Loucy (cell line): Measurements from ENCODE around the gene ORC4.

Experiments
- H2AFZ ChIP-seq: fragments of 200-600 bp; sonication (generic); 2 replicates; pipeline ENCODE4 v1.6.0; 2016; ENCODE audit warnings: antibody characterized with exemption, mild to moderate bottlenecking, low read length, moderate library complexity
- H3F3A ChIP-seq: fragments of 200-600 bp; 2 replicates; pipeline ENCODE4 v1.6.0; 2016; ENCODE audit warnings: antibody characterized with exemption, low read depth, mild to moderate bottlenecking
- H3K27me3 ChIP-seq: fragments of 200-600 bp; sonication (generic); 2 replicates; pipeline ENCODE4 v1.6.1; 2014; ENCODE audit warnings: low read length, mild to moderate bottlenecking; ENCODE audit not compliant: insufficient read depth, poor library complexity, severe bottlenecking
- H3K36me3 ChIP-seq: fragments of 200-600 bp; sonication (generic); 2 replicates; pipeline ENCODE4 v1.6.1; 2016; ENCODE audit warnings: low read length; ENCODE audit not compliant: insufficient read depth
- H3K4me1 ChIP-seq: fragments of 200-600 bp; sonication (generic); 2 replicates; pipeline ENCODE4 v1.5.1; 2014; ENCODE audit warnings: low read length, mild to moderate bottlenecking; ENCODE audit not compliant: insufficient read depth, poor library complexity, severe bottlenecking
- H3K4me2 ChIP-seq: fragments of 200-600 bp; sonication (generic); 2 replicates; pipeline ENCODE4 v1.6.0; 2014; ENCODE audit warnings: antibody characterized with exemption, low read length, low read depth, mild to moderate bottlenecking; ENCODE audit not compliant: poor library complexity, severe bottlenecking
- H3K4me3 ChIP-seq: fragments of 200-600 bp; sonication (generic); 2 replicates; pipeline ENCODE4 v1.5.1; 2014; ENCODE audit warnings: low read length, mild to moderate bottlenecking, mixed read lengths; ENCODE audit not compliant: poor library complexity, severe bottlenecking
- H3K79me2 ChIP-seq: fragments of 200-600 bp; sonication (generic); 2 replicates; pipeline ENCODE4 v1.6.1; 2014; ENCODE audit warnings: low read length; ENCODE audit not compliant: insufficient read depth
- H3K9ac ChIP-seq: fragments of 200-600 bp; sonication (generic); 2 replicates; pipeline ENCODE4 v1.6.0; 2014; ENCODE audit warnings: mild to moderate bottlenecking, low read depth, low read length, moderate library complexity; ENCODE audit not compliant: poor library complexity, severe bottlenecking
- H3K9me2 ChIP-seq: fragments of 200-600 bp; sonication (generic); replicated peaks from 2 replicates; pipeline ENCODE4 v1.6.1; 2016; ENCODE audit warnings: low read depth, low read length, mixed read lengths
- H3K9me3 ChIP-seq: fragments of 200-600 bp; sonication (generic); 2 replicates; pipeline ENCODE4 v1.6.1; 2014; ENCODE audit warnings: mild to moderate bottlenecking, antibody characterized with exemption, low read length, low read depth; ENCODE audit not compliant: insufficient read depth
- H4K20me1 ChIP-seq: fragments of 200-600 bp; sonication (generic); 2 replicates; pipeline ENCODE4 v1.6.0; 2014; ENCODE audit warnings: antibody characterized with exemption, low read length, mild to moderate bottlenecking; ENCODE audit not compliant: insufficient read depth, poor library complexity, severe bottlenecking
- EZH2phosphoT487 ChIP-seq: fragments of 200-600 bp; IDR thresholded peaks from 2 replicates; pipeline ENCODE4 v1.6.1; 2018; ENCODE audit warnings: antibody characterized with exemption, mild to moderate bottlenecking, moderate library complexity, borderline replicate concordance
- TF ChIP-seq, protein P1 (sequence below): fragments of 200-600 bp; sonication (generic); conservative IDR thresholded peaks from 2 replicates; pipeline ENCODE4 v1.5.1; 2014; ENCODE audit warnings: mild to moderate bottlenecking, antibody characterized with exemption, low read length

Gene ORC4

DNA sequence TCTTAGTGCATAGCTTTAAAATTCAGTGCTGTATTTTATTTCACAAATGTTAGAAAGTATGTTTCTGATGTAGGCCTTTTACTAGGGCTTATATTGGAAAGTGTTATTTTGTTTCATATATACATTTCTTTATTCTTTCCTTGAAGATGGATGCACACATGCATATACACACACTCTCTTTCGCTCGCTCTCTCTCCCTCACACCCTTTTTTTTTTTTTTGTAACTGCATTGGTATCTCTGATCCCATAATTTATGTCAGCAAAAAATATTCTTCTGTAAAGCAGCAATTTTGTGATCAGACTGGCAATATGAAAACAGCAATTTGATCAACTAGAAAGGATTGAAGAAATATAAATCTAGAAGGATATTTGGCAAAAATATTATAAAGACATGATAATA lies 2.3 kb upstream of the ORC4 start:
- Histone ChIP-seq H3K9me3 (no peaks in the 10 kb centered on the region), H3K79me2 (peaks cover 79% of the 10 kb centered on the region), H3K27me3 (no peaks in the 10 kb centered on the region), H3K36me3 (no peaks in the 10 kb centered on the region), H4K20me1 (peaks cover 71% of the 10 kb centered on the region), H3F3A (peaks cover 5% of the 10 kb centered on the region; the same call in 1 of the 2 replicates), H3K4me1 (peaks cover 66% of the 10 kb centered on the region), H3K4me3 (peak overlapping the region; percentile 88), H3K4me2 (peak overlapping the region; percentile 95), H2AFZ (no peak overlapping the region), H3K9ac (peak overlapping the region; percentile 84), H3K9me2 (no peaks in the 10 kb centered on the region)
- TF ChIP-seq, protein P1, sequence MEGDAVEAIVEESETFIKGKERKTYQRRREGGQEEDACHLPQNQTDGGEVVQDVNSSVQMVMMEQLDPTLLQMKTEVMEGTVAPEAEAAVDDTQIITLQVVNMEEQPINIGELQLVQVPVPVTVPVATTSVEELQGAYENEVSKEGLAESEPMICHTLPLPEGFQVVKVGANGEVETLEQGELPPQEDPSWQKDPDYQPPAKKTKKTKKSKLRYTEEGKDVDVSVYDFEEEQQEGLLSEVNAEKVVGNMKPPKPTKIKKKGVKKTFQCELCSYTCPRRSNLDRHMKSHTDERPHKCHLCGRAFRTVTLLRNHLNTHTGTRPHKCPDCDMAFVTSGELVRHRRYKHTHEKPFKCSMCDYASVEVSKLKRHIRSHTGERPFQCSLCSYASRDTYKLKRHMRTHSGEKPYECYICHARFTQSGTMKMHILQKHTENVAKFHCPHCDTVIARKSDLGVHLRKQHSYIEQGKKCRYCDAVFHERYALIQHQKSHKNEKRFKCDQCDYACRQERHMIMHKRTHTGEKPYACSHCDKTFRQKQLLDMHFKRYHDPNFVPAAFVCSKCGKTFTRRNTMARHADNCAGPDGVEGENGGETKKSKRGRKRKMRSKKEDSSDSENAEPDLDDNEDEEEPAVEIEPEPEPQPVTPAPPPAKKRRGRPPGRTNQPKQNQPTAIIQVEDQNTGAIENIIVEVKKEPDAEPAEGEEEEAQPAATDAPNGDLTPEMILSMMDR, result no peak
- TF ChIP-seq EZH2phosphoT487, result no peak

DNA sequence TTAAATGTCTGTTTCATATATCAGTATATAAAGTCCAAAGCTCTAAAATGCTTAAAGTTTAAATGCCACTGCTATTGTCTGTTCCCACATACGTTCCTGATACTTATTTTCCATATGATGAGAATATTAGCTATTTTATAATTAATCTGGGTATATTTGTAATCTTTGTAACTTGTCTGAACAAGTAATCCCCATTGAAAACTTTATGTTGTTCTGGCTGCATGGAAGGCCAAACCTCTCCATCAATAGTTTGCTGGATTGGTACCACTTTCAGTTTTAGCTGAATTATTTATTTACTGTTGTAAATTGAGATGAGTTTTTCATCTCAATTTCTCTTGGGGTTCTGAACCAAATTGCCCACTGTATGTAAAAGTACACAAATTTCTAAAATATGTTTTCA lies 1.8 kb upstream of the ORC4 start:
- peaks cover 5% of the 10 kb centered on the region; the same call in 1 of the 2 replicates for H3F3A ChIP-seq
- H3K27me3 ChIP-seq, result no peaks in the 10 kb centered on the region
- TF ChIP-seq, protein P1, result no peak
- TF ChIP-seq EZH2phosphoT487, result no peak
- no peaks in the 10 kb centered on the region for H3K36me3 ChIP-seq
- peak overlapping the region; percentile 84 for H3K9ac ChIP-seq
- peak overlapping the region; percentile 95 for H3K4me2 ChIP-seq
- H3K9me2 ChIP-seq, result no peaks in the 10 kb centered on the region
- H2AFZ ChIP-seq, result no peak overlapping the region
- peak overlapping the region; percentile 88 for H3K4me3 ChIP-seq
- no peaks in the 10 kb centered on the region for H3K9me3 ChIP-seq
- H4K20me1 ChIP-seq, result peaks cover 68% of the 10 kb centered on the region
- H3K79me2 ChIP-seq, result peaks cover 82% of the 10 kb centered on the region
- peaks cover 64% of the 10 kb centered on the region for H3K4me1 ChIP-seq

DNA sequence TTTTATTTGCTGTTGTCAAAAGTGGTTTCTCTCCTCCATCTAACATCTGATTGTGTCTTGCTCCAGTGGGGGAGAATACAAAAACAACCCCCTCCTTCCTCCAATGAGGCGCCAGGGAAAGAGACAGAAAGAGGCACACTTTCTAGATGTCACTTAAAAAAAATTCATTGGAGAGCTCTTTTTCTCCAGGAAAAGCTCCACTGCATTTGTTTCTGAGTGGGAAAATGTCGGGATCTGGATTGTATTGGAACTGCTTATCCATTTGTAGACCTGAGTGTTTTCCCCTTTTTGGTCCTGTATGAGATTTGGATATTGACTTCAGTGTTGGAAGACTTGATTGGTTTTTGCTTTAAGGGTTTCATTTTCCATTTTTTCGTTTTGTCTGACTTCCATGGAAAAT lies 1.3 kb upstream of the ORC4 start:
- no peaks in the 10 kb centered on the region for H3K36me3 ChIP-seq
- peak overlapping the region; percentile 84 for H3K9ac ChIP-seq
- no peaks in the 10 kb centered on the region for H3K9me2 ChIP-seq
- H3K4me2 ChIP-seq, result peak overlapping the region; percentile 95
- H3K27me3 ChIP-seq, result no peaks in the 10 kb centered on the region
- peaks cover 63% of the 10 kb centered on the region for H3K4me1 ChIP-seq
- peaks cover 5% of the 10 kb centered on the region; the same call in 1 of the 2 replicates for H3F3A ChIP-seq
- peak overlapping the region; percentile 88 for H3K4me3 ChIP-seq
- H3K79me2 ChIP-seq, result peaks cover 87% of the 10 kb centered on the region
- H3K9me3 ChIP-seq, result no peaks in the 10 kb centered on the region
- H2AFZ ChIP-seq, result no peak overlapping the region
- H4K20me1 ChIP-seq, result peaks cover 68% of the 10 kb centered on the region
- TF ChIP-seq, protein P1, result no peak
- no peak for TF ChIP-seq EZH2phosphoT487
